ENCODE results near the gene CROCC2.

Gene CROCC2

GRCh38 chr2:240906141-240906910 is at the start of gene CROCC2:
TSS of gene CROCC2 (plus strand) at chr2:240906336. CDS start at chr2:240906514, 178 bp downstream.
- no peak for TF ChIP-seq CTCF (IDR thresholded peaks at IDR 0.05)
- no peaks in the 10 kb centered on the region for H3K9me3 ChIP-seq (ENCODE audit: control insufficient read depth, low read length)
- H3K9ac ChIP-seq, result no peak within 1 kb of the TSS
- H3K79me2 ChIP-seq, result no peaks in the 10 kb centered on the region
- no peak within 1 kb of the TSS for H3K4me2 ChIP-seq (ENCODE audit: low read length)
- H3K4me3 ChIP-seq (ENCODE audit: low read depth, low read length), result no peak within 1 kb of the TSS
- H3K36me3 ChIP-seq (ENCODE audit: control insufficient read depth, insufficient read depth, low read length), result no peaks in the 10 kb centered on the region
- H2AFZ ChIP-seq, result no peak within 1 kb of the TSS
- H3K4me1 ChIP-seq, result peaks cover 20% of the 10 kb centered on the region
- no peak within 1 kb of the TSS for H3K27ac ChIP-seq
- H3K27me3 ChIP-seq (ENCODE audit: control insufficient read depth, insufficient read depth, low read length), result no peaks in the 10 kb centered on the region

- no peak overlapping the region for H3K4me2 ChIP-seq (ENCODE audit: low read length)
- H3K36me3 ChIP-seq (ENCODE audit: control insufficient read depth, insufficient read depth, low read length), result no peaks in the 10 kb centered on the region
- H3K4me1 ChIP-seq, result no peaks in the 10 kb centered on the region
- H3K9me3 ChIP-seq (ENCODE audit: control insufficient read depth, low read length), result no peaks in the 10 kb centered on the region
- no peak for TF ChIP-seq CTCF (IDR thresholded peaks at IDR 0.05)
- H3K9ac ChIP-seq, result no peak overlapping the region
- H3K27ac ChIP-seq, result no peak overlapping the region
- no peaks in the 10 kb centered on the region for H3K79me2 ChIP-seq
- no peaks in the 10 kb centered on the region for H3K27me3 ChIP-seq (ENCODE audit: control insufficient read depth, insufficient read depth, low read length)
- no peak overlapping the region for H3K4me3 ChIP-seq (ENCODE audit: low read depth, low read length)
- no peak overlapping the region for H2AFZ ChIP-seq
Observed at GRCh38 chr2:240857039-240858008, 48.8 kb upstream of the CROCC2 start.

- no peaks in the 10 kb centered on the region for H3K36me3 ChIP-seq (ENCODE audit: control insufficient read depth, insufficient read depth, low read length)
- H3K27ac ChIP-seq, result no peak overlapping the region
- H3K27me3 ChIP-seq (ENCODE audit: control insufficient read depth, insufficient read depth, low read length), result no peaks in the 10 kb centered on the region
- H3K9ac ChIP-seq, result no peak overlapping the region
- H3K4me2 ChIP-seq (ENCODE audit: low read length), result no peak overlapping the region
- no peak for TF ChIP-seq CTCF (IDR thresholded peaks at IDR 0.05)
- H3K79me2 ChIP-seq, result no peaks in the 10 kb centered on the region
- H2AFZ ChIP-seq, result no peak overlapping the region
- H3K9me3 ChIP-seq (ENCODE audit: control insufficient read depth, low read length), result no peaks in the 10 kb centered on the region
- H3K4me3 ChIP-seq (ENCODE audit: low read depth, low read length), result no peak overlapping the region
- no peaks in the 10 kb centered on the region for H3K4me1 ChIP-seq
Observed at GRCh38 chr2:240858321-240858720, 47.8 kb upstream of the CROCC2 start.

- H3K9me3 ChIP-seq (ENCODE audit: control insufficient read depth, low read length), result no peaks in the 10 kb centered on the region
- H3K36me3 ChIP-seq (ENCODE audit: control insufficient read depth, insufficient read depth, low read length), result no peaks in the 10 kb centered on the region
- H3K4me3 ChIP-seq (ENCODE audit: low read depth, low read length), result no peak overlapping the region
- no peak overlapping the region for H3K27ac ChIP-seq
- no peaks in the 10 kb centered on the region for H3K4me1 ChIP-seq
- no peak overlapping the region for H3K9ac ChIP-seq
- no peak for TF ChIP-seq CTCF (IDR thresholded peaks at IDR 0.05)
- no peaks in the 10 kb centered on the region for H3K79me2 ChIP-seq
- H3K4me2 ChIP-seq (ENCODE audit: low read length), result no peak overlapping the region
- no peak overlapping the region for H2AFZ ChIP-seq
- no peaks in the 10 kb centered on the region for H3K27me3 ChIP-seq (ENCODE audit: control insufficient read depth, insufficient read depth, low read length)
Observed at GRCh38 chr2:240858871-240859270, 47.3 kb upstream of the CROCC2 start.

Measured in parathyroid adenoma (tissue), 2 donors.